GM03348 (cell line): Measurements from ENCODE around the gene GLCCI1.

ENCODE experiments used
- DNase-seq: peaks from one replicate; pipeline ENCODE4 v3.0.0; 2012; ENCODE audit warnings: low spot score

The GLCCI1 gene

GRCh38 chr7:7968544-7969305 lies at the start of gene GLCCI1:
TSS of gene GLCCI1 (plus strand) at chr7:7968796. CDS start at chr7:7969351, 555 bp downstream.
- peak; percentile 98 for DNase-seq

GRCh38 chr7:7919449-7919945 lies 49.1 kb upstream of the GLCCI1 start:
- no peak for DNase-seq

- DNase-seq = no peak
These were observed 48.5 kb upstream of the GLCCI1 start for GRCh38 chr7:7920056-7920455.

- DNase-seq = no peak
These were observed 48.1 kb upstream of the GLCCI1 start for GRCh38 chr7:7920481-7920880.

GRCh38 chr7:7921830-7922229 lies 46.8 kb upstream of the GLCCI1 start:
- no peak for DNase-seq

- no peak for DNase-seq
These were observed 45.8 kb upstream of the GLCCI1 start for GRCh38 chr7:7922684-7923385.

- no peak for DNase-seq
These were observed 44.8 kb upstream of the GLCCI1 start for GRCh38 chr7:7923818-7924217.

GRCh38 chr7:7924303-7924702 lies 44.3 kb upstream of the GLCCI1 start:
- no peak for DNase-seq

GRCh38 chr7:7931626-7932025 lies 37.0 kb upstream of the GLCCI1 start:
- no peak for DNase-seq

GRCh38 chr7:7932553-7932952 lies 36.0 kb upstream of the GLCCI1 start:
- DNase-seq = no peak

- no peak for DNase-seq
These were observed 34.6 kb upstream of the GLCCI1 start for GRCh38 chr7:7933915-7934526.

GRCh38 chr7:7934945-7935344 lies 33.7 kb upstream of the GLCCI1 start:
- DNase-seq = no peak

GRCh38 chr7:7938471-7938870 lies 30.1 kb upstream of the GLCCI1 start:
- DNase-seq = no peak

- DNase-seq = no peak
These were observed 24.6 kb upstream of the GLCCI1 start for GRCh38 chr7:7943951-7944350.

- DNase-seq = no peak
These were observed 23.8 kb upstream of the GLCCI1 start for GRCh38 chr7:7944619-7945282.

GRCh38 chr7:7946486-7946885 lies 22.1 kb upstream of the GLCCI1 start:
- no peak for DNase-seq

GRCh38 chr7:7948232-7948631 lies 20.4 kb upstream of the GLCCI1 start:
- no peak for DNase-seq

- no peak for DNase-seq
These were observed 14.8 kb upstream of the GLCCI1 start for GRCh38 chr7:7953806-7954205.

- peak; percentile 48 for DNase-seq
These were observed 12.0 kb upstream of the GLCCI1 start for GRCh38 chr7:7956531-7957128.

GRCh38 chr7:7957513-7957912 lies 11.1 kb upstream of the GLCCI1 start:
- no peak for DNase-seq

- no peak for DNase-seq
These were observed 8.5 kb upstream of the GLCCI1 start for GRCh38 chr7:7959979-7960670.
